PC-9 (cell line): ENCODE measurements around the gene CARS2. TPM values are rescaled to one million over a fixed set of nuclear protein-coding genes. Genes with fewer than 3 reads are reported as not detected.

Experiments
- BruUV-seq: library from RNA; stranded (reverse); fragments of 400-500 nt; replicated peaks from 2 replicates; lab custom pipeline; 2021; lab: Mats Ljungman, UMichigan
- CTCF ChIA-PET: fragments of 300-600 bp; sonication (Branson Sonifier 250); formaldehyde crosslinking; loops from one replicate; lab custom pipeline; 2022; ENCODE audit warnings: antibody characterized with exemption; lab: Charles Lee
- POLR2A ChIA-PET: fragments of 300-600 bp; sonication (Branson Sonifier 250); formaldehyde crosslinking; loops from one replicate; lab custom pipeline; 2022; ENCODE audit warnings: antibody characterized with exemption; ENCODE audit not compliant: unreplicated experiment; lab: Charles Lee
- DNase-seq, 2 experiments: peaks; one replicate each; pipeline versions ENCODE4 v3.0.0 to v3.0.0-alpha.2; 2015 to 2022; ENCODE audit warnings: mixed read lengths in 1 of 2
- H2AFZ ChIP-seq: fragments of 200-600 bp; sonication (generic); 2 replicates; pipeline ENCODE4 v1.8.1; 2017; ENCODE audit warnings: antibody characterized with exemption
- H3F3A ChIP-seq: fragments of 200-600 bp; sonication (generic); 2 replicates; pipeline ENCODE4 v1.8.1; 2017; ENCODE audit warnings: antibody characterized with exemption, mild to moderate bottlenecking, low read depth; ENCODE audit not compliant: insufficient read depth
- H3K27ac ChIP-seq: fragments of 200-600 bp; sonication (generic); 2 replicates; pipeline ENCODE4 v1.6.1; 2016; ENCODE audit warnings: mixed run types
- H3K27me3 ChIP-seq: fragments of 200-600 bp; sonication (generic); 2 replicates; pipeline ENCODE4 v1.6.1; 2016; ENCODE audit warnings: low read depth, mixed run types; ENCODE audit not compliant: insufficient read depth
- H3K36me3 ChIP-seq: fragments of 200-600 bp; sonication (generic); 2 replicates; pipeline ENCODE4 v1.6.1; 2016; ENCODE audit warnings: low read depth, mixed run types
- H3K4me1 ChIP-seq: fragments of 200-600 bp; sonication (generic); replicated peaks from 2 replicates; pipeline ENCODE4 v1.6.1; 2016; ENCODE audit warnings: mixed run types; ENCODE audit not compliant: insufficient read depth
- H3K4me2 ChIP-seq: fragments of 200-600 bp; sonication (generic); 2 replicates; pipeline ENCODE4 v1.6.1; 2017; ENCODE audit warnings: mixed run types
- H3K4me3 ChIP-seq: fragments of 200-600 bp; sonication (generic); 2 replicates; pipeline ENCODE4 v1.6.1; 2016; ENCODE audit warnings: mixed run types
- H3K79me2 ChIP-seq: fragments of 200-600 bp; sonication (generic); 2 replicates; pipeline ENCODE4 v1.6.1; 2017; ENCODE audit warnings: low read depth, mixed run types
- H3K9me2 ChIP-seq: fragments of 200-600 bp; sonication (generic); 2 replicates; pipeline ENCODE4 v1.8.1; 2017; ENCODE audit warnings: mild to moderate bottlenecking; ENCODE audit not compliant: insufficient read depth
- H3K9me3 ChIP-seq: fragments of 200-600 bp; sonication (generic); 2 replicates; pipeline ENCODE4 v1.8.1; 2016; ENCODE audit warnings: low read depth; ENCODE audit not compliant: insufficient read depth
- H4K20me1 ChIP-seq: fragments of 200-600 bp; sonication (generic); 2 replicates; pipeline ENCODE4 v1.8.1; 2017; ENCODE audit not compliant: insufficient read depth
- CTCF ChIP-seq: fragments of 200-600 bp; sonication (generic); conservative IDR thresholded peaks from 2 replicates; pipeline ENCODE4 v1.6.1; 2017; ENCODE audit warnings: mixed run types, antibody characterized with exemption, mild to moderate bottlenecking, moderate library complexity
- EZH2 ChIP-seq: fragments of 200-600 bp; sonication (generic); IDR thresholded peaks from 2 replicates; pipeline ENCODE4 v1.8.0; 2017; ENCODE audit warnings: antibody characterized with exemption, low read depth
- intact Hi-C: fragments of 100-400 bp; cut with micrococcal nuclease; formaldehyde crosslinking; loops from one replicate; pipeline ENCODE4 v1.10.0; 2022; ENCODE audit not compliant: unreplicated experiment
- total RNA-seq: library from RNA; stranded (reverse); gene quantifications from 2 replicates; pipeline ENCODE4 v1.2.3, GENCODE V29; 2021

Gene CARS2
- total RNA-seq, 1 experiment from 2014 or later: 67.0 TPM

- intact Hi-C loops: no loop called here
- POLR2A ChIA-PET: no interaction called here
- Histone ChIP-seq H3K36me3 (no peaks in the 10 kb centered on the region), H4K20me1 (no peaks in the 10 kb centered on the region), H3K27ac (no peak overlapping the region), H3F3A (no peaks in the 10 kb centered on the region), H3K27me3 (no peaks in the 10 kb centered on the region), H2AFZ (no peak overlapping the region), H3K4me2 (no peak overlapping the region), H3K79me2 (no peaks in the 10 kb centered on the region), H3K4me3 (no peak overlapping the region), H3K9me3 (peaks cover 12% of the 10 kb centered on the region; the same call in 1 of the 2 replicates), H3K9me2 (no peaks in the 10 kb centered on the region), H3K4me1 (no peaks in the 10 kb centered on the region)
- TF ChIP-seq EZH2: no peak
- TF ChIP-seq CTCF: no peak
- DNase-seq: no peak
- CTCF ChIA-PET: no interaction called here
- no TSS peak for BruUV-seq
Measured at GRCh38 chr13:110743687-110744086, 37.8 kb upstream of the CARS2 start.

DNA sequence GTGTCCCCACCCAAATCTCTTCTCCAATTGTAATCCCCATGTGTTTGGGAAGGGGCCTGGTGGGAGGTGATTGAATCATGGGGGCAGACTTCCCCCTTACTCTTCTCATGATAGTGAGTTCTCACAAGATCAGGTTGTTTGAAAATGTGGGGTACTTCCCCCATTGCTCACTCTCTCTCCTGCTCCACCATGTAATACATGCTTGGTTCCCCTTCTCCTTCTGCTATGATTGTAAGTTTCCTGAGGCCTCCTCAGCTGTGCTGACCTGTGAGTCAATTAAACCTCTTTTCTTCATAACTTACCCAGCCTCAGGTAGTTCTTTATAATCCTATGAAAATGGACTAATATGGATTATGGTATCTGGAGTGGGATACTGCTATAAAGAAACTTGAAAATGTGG, 31.6 kb upstream of the CARS2 start:
- no peak overlapping the region for H3K27ac ChIP-seq
- TF ChIP-seq CTCF: no peak
- TF ChIP-seq EZH2: no peak
- H3K4me2 ChIP-seq: no peak overlapping the region
- H3K4me3 ChIP-seq: no peak overlapping the region
- no peaks in the 10 kb centered on the region for H4K20me1 ChIP-seq
- no TSS peak for BruUV-seq
- no peaks in the 10 kb centered on the region for H3F3A ChIP-seq
- no peaks in the 10 kb centered on the region for H3K36me3 ChIP-seq
- intact Hi-C loops: no loop called here
- H3K79me2 ChIP-seq: no peaks in the 10 kb centered on the region
- ChIA-PET CTCF (no interaction called here), POLR2A (no interaction called here)
- H2AFZ ChIP-seq: no peak overlapping the region
- H3K9me2 ChIP-seq: no peaks in the 10 kb centered on the region
- DNase-seq: no peak
- H3K9me3 ChIP-seq: no peaks in the 10 kb centered on the region; the same call in 1 of the 2 replicates
- no peaks in the 10 kb centered on the region for H3K4me1 ChIP-seq
- no peaks in the 10 kb centered on the region for H3K27me3 ChIP-seq

DNA sequence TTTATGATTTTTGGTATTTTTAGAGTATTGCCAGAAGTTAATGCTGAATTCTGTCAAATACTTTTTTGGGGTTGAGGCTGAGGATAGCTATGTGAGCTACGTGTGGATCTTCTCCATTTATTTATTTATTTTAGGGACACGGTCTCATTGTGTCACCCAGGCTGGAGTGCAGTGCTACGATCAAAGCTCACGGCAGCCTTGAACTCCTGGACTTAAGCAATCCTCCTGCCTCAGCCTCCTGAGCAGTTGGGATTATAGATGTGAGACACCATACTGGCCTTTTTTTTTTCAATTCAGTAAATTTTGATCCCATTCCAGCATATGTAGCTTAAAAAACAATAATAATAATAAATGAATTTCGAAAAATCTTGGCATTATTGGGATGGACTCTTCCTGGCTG, 28.6 kb upstream of the CARS2 start:
- ChIA-PET CTCF (no interaction called here), POLR2A (interaction anchor here (0.6 to 0.7 kb wide), 2 partner anchors 354 to 513 kb away, joined by 4 read pairs; no protein-coding TSS in a partner anchor)
- Histone ChIP-seq H3K27ac (no peak overlapping the region), H3K27me3 (no peaks in the 10 kb centered on the region), H3K4me2 (no peak overlapping the region), H3K79me2 (no peaks in the 10 kb centered on the region), H3K4me1 (no peaks in the 10 kb centered on the region), H2AFZ (no peak overlapping the region), H3F3A (no peaks in the 10 kb centered on the region), H3K4me3 (no peak overlapping the region), H4K20me1 (no peaks in the 10 kb centered on the region), H3K36me3 (no peaks in the 10 kb centered on the region), H3K9me2 (no peaks in the 10 kb centered on the region), H3K9me3 (no peaks in the 10 kb centered on the region; the same call in 1 of the 2 replicates)
- BruUV-seq: no TSS peak
- no peak for DNase-seq
- intact Hi-C loops: no loop called here
- no peak for TF ChIP-seq EZH2
- TF ChIP-seq CTCF: no peak
